ENCODE measurements around the gene SHQ1.

DNA sequence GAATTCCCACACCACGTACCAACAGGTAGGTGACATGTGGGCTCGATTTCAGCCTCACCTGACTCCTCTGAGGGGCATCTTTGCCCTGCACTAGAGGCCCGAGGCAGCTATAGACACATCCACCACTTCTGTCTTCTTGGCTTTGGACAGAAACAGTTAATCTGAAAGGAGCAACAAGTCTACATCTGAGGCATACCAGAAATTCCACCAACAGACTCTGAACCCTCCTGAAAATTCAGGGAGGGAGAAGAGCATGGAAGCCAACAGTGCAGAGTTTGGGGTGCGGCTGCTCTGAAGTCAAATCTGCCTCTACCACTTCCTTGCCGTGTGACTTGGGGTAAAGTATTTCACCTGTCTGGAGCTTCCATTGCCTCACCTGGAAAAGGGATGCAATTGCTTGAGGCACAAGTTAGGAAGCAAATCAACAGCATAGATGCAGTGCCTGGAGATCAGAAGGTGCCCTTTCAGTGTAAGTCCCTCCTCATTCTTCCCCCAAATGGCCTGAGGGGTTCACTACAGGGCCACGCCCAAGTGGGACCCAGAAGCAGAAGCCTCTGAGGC lies 119.8 kb downstream of the SHQ1 start:
- no peak for TF ChIP-seq POLR2AphosphoS5 (IDR thresholded peaks at IDR 0.05; ENCODE audit: low read depth, low read length)
- no peak for TF ChIP-seq POLR2A (IDR thresholded peaks at IDR 0.05; ENCODE audit: low read depth, low read length)
- TF ChIP-seq TAF1 (IDR thresholded peaks at IDR 0.05; ENCODE audit: borderline replicate concordance, low read depth, low read length): no peak

All from GM12892 (cell line).